Activated T-cell treated with anti-CD3 and anti-CD28 coated beads, Interleukin-2, amount 50 U/mL, for 48 hours (primary cell): ENCODE data around the gene TRERF1.

Experiments used
- DNase-seq, 2 experiments: peaks; one replicate each; pipeline ENCODE4 v3.0.0-alpha.2; 2020

TRERF1 gene

GRCh38 chr6:42302411-42302810, 149.3 kb downstream of the TRERF1 start:
- no peak for DNase-seq

DNA sequence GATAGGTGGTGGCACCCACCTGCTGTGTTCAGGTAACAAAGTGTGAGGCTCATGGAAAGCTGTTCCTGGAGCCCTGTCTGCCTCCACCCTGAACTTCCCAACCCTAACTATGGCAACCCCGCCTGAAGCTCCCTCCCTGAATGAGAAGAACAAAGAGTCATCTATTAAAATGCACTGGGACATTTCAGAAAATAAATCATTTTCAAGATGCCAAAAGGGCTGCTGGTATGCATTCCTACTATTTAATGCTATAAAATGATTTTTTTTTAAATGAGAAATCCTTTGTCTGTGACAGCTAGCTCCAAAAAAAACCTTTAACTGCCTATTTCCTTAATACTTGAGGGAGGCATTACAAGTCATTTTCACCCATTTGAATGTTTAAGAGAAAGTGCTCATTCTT, 149.7 kb downstream of the TRERF1 start:
- DNase-seq, result no peak

DNA sequence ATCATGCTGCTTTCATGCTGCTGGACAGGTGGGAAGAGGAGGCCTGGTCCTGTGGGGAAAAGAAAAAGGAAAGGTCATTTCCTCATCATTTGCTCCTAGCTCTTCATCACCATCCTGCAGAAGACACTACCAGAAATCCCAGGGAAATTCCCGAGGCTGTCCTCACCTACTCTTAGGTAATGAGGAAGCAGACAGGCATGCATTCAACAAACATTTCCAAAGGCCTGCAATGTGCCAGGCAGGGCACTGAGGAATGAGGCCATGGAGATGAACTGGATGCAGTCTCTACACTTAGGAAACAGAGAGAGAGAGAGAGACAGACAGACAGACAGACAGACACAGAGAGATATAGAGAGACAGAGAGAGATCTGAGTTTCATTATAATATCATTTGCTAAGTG, 151.0 kb downstream of the TRERF1 start:
- DNase-seq, result no peak

- no peak for DNase-seq
Observed at GRCh38 chr6:42300185-42300584, 151.5 kb downstream of the TRERF1 start.

DNA sequence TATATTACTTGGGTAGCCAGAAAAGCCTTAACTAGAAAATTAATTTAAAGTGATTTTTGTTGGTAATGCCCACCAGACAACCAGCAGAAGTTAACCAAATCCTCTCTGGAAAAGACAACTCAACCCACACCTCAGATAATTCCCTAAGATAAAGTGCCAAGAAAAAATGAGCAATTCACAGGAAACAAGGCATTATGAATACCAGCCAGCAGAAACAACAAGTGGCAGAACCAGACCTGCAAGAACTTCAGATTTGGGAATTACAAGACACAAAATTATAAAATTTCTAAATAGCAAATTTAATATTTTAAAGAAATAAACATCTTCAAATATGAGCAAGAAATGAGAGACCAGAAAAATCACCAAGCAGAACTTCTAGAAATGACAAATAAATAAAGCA, 154.1 kb downstream of the TRERF1 start:
- no peak for DNase-seq

DNA sequence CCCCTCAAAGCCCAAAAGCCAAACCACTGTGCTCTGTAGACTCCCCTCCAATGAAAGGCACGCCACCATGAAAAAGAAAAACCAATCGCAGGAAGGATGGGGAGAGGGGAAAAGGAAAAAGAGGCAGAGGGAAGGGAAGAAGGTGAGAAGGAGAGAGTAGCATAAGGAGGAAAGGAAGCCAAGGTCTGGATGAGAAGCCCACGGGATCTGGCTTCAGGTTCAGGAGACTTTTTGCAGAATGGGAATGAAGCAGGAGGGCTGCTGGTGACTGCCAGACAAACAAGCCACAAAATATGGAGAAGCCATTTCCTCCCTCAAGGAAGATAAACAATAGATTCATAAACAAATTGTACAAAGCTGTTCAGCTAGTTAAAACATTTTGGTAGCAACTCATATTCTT, 155.1 kb downstream of the TRERF1 start:
- DNase-seq, result no peak

DNA sequence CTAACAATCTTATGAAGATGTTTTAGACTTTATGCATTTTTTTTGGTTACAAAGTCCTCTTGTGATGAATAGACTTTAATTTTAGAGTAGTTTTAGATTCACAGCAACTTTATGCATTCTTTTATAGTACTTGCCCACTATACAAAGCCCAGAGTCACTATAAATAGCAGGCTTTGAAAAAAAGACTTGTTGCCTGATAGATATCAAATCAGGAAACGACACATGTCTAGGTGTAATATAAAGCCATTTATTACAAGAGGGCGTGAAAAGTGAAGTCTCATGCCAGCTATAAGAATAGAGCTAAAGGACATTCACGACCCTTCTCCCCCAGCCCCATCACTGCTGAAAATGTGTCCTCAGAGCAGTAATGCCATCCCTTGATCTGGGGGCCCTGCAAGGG, 156.0 kb downstream of the TRERF1 start:
- no peak for DNase-seq

- no peak for DNase-seq
Observed at GRCh38 chr6:42295181-42295580, 156.5 kb downstream of the TRERF1 start.

DNA sequence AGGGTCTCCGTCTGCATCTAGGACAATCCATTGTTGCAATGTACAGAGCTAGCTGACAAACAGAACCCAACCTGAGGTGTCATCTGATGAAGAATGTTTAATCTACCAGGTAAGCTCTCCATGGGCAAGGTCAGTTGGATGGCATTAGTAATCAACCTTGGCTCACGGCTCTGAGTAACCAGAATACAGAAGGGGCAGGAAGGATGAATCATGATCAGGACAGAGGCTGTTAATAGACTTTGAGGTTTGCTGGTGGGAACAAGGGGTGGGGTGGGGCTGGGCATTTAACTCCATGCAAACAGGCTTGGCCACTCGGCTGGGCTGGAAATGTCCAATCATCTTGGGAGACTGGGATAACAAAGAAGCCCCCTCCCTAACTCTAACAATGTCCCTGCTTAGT, 157.0 kb downstream of the TRERF1 start:
- DNase-seq, result no peak

DNA sequence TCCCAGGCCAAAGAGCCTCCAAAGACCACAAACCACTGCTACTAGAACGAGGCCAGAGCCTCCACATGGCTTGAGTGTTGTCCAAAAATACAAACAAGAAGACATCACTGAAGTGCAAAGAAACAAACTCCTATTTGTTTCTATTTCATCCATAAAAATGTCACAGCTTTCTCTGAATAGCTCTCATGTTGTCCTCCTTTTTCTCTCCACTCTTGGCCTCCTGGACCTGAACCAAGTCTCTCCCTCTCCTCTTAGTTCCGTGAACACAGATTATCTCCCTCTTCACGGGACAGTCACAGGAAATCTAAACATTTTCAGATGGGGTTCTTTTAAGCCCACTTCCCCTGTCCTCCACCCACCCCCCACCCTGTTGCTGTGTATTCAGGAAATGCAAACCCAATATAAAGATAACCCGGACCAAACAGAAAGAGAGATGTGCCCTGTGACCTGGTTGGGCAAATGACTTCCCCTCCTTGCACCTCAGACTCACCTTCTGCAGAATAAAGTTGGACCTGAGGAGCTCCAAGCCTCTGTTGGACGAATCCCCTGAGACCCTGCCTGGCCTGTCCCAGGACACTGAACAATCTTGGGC, 158.2 kb downstream of the TRERF1 start:
- DNase-seq, result no peak

- DNase-seq, result no peak
Observed at GRCh38 chr6:42292004-42292740, 159.6 kb downstream of the TRERF1 start.

- DNase-seq, result no peak
Observed at GRCh38 chr6:42287756-42288155, 164.0 kb downstream of the TRERF1 start.

- DNase-seq, result peak in 1 of 2 experiments; percentile 48
Observed at GRCh38 chr6:42281570-42281969, 170.2 kb downstream of the TRERF1 start.

DNA sequence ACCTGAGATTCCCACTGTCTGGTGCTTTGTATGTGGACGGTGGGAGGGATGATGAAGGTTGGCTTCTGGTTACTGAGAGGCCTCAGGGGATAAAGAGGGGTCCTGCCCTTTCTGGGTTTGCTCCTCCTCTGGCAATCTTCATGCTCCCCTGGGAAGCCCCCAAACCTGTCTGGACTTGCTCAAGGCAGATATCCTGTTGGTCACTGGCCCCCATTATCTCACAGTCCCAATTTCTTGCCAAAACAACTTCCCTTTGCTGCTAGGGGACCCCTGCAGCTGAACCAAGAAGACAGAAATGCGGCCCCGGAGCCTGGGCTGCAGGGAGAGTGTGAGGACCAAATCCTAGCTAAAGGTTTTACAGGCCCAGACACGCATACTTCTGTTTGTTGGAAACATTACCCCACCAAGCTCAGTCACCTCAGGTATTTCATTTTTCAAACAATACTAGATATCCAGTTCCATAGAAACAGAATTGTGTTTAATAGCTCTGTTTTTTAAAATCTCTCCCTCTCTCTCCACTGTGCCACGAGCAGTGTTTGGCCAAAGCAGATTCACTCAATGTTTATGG, 170.7 kb downstream of the TRERF1 start:
- no peak for DNase-seq

- DNase-seq, result no peak
Observed at GRCh38 chr6:42279966-42280629, 171.6 kb downstream of the TRERF1 start.

- DNase-seq, result peak in 1 of 2 experiments; percentile 52
Observed at GRCh38 chr6:42279144-42279781, 172.5 kb downstream of the TRERF1 start.

DNA sequence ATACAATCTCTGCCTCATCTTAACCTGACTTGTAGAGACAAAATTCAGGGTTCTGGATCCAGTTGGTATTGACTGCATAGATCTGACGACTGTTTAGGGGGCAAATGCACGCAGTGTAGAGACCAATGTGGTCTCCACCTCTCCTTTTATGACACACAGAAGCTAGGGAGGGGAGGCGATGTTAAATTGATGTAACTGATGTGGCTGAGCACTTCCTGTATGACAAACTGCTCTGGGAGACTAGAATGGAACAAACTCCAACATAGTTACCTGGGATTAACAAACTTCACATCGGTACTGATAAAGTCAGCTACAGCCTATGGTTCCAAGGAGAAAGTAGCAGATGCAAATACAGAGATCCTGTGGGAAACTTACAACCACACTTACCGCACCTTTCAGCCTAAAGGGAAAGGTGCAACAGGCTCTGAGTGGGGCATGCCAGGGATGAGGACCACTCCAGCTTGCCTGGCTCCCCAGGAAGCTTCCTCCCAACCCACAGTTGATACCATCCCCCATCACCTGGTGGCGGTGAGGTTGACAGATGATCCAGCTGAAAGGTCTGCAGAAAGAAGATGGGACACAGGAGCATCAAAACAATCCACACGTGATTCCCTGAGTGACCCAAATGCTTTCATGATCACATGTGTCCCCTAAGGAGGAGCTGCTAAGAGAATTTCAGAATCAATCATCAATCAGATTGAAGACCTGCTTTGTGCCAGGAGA, 173.4 kb downstream of the TRERF1 start:
- no peak for DNase-seq

DNA sequence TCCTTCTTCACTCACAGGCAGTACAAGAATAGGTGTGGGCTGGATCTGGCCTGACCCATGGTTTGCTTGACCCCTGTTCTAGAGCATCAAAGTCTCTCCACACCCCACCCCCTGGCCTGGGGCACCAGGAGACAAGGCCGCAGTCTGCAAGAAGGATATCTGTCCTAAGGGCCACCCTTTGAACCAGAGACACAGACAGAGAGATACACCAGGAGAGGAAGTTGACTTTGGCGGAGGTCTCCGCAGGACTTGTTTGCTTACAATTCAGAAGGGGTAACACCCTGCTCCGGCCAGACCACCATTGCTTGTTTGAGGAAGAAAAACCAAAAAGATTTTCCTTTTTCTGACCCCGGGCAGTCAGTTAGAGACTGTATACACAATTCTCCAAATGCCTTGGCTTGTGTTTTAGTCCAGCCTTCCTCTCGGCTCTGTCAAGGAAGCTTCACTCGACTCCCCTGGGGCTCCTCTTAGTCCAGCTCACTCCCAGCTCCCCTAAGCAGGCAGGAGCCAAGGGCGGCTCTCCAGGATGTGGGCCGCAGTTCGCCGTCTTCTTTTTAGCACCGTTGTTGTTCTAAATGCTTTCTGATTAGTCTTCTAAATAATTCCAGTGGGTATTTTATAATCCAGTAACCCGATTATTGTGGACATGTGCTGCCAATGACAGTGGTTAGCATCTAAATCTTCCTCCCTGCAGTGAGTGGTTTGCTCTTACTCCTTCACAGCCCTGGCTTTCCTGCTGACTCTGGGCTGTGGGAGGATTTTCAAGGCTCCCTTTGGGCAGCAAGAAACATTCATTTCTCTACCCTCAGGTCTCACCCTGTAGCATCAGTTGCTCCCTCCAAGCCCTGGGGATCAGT, 175.5 kb downstream of the TRERF1 start:
- no peak for DNase-seq

GRCh38 chr6:42275376-42276033, 176.2 kb downstream of the TRERF1 start:
- DNase-seq, result no peak

DNA sequence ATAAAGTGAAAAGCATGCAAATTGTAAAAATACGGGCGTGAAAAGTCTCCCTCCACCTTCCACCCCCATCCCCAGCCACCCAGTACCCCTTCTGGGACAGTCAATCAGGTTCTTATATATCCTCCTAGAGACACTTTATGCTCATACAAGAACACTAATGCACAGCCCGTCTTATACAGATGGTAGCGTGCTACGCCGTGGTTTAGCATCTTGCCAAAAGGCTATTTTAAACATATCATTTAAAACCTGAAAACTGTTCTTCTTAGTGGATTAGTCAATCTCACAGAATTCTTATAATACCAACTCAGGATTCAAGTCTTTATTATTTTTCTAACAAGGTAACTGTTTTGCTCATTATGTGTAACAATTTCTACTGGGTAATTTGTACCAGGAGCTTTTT, 176.8 kb downstream of the TRERF1 start:
- no peak for DNase-seq
